G401.6 (cell line): ENCODE data around the gene PTX4.
"Not testable (repeated sequence)": the region's sequence is repeated elsewhere in the genome, so short reads cannot be mapped to it uniquely, and the experiment has no call there.

ENCODE experiments used
- FAIRE-seq: peaks from 2 replicates; lab custom pipeline; 2012; peaks lifted over from hg19 to GRCh38; lab: Jason Lieb, UNC

Gene PTX4

GRCh38 chr16:1481906-1482835, 6.6 kb downstream of the PTX4 start:
- no peak for FAIRE-seq

- not testable (repeated sequence) for FAIRE-seq
Measured at GRCh38 chr16:1478937-1479336, 9.8 kb downstream of the PTX4 start.

- FAIRE-seq = no peak
Measured at GRCh38 chr16:1477033-1477432, 11.7 kb downstream of the PTX4 start.

GRCh38 chr16:1475552-1476114, 13.1 kb downstream of the PTX4 start:
- no peak for FAIRE-seq

- no peak for FAIRE-seq
Measured at GRCh38 chr16:1474796-1475551, 13.8 kb downstream of the PTX4 start, which contains the start of gene CLCN7. CLCN7 (minus strand) TSS chr16:1475028; CDS start chr16:1474974, 54 bp downstream.

- no peak for FAIRE-seq
Measured at GRCh38 chr16:1474082-1474795, 14.5 kb downstream of the PTX4 start.

GRCh38 chr16:1472974-1473373, 15.8 kb downstream of the PTX4 start:
- FAIRE-seq = no peak

- FAIRE-seq = no peak
Measured at GRCh38 chr16:1471569-1472194, 17.1 kb downstream of the PTX4 start.

- no peak for FAIRE-seq
Measured at GRCh38 chr16:1470481-1471251, 18.1 kb downstream of the PTX4 start.

GRCh38 chr16:1469693-1470201, 19.0 kb downstream of the PTX4 start:
- no peak for FAIRE-seq

- FAIRE-seq = not testable (repeated sequence)
Measured at GRCh38 chr16:1469141-1469540, 19.6 kb downstream of the PTX4 start.

- FAIRE-seq = no peak
Measured at GRCh38 chr16:1468426-1468810, 20.3 kb downstream of the PTX4 start.

GRCh38 chr16:1466968-1467521, 21.7 kb downstream of the PTX4 start:
- FAIRE-seq = no peak

GRCh38 chr16:1466054-1466453, 22.7 kb downstream of the PTX4 start:
- no peak for FAIRE-seq

- no peak for FAIRE-seq
Measured at GRCh38 chr16:1465567-1465915, 23.2 kb downstream of the PTX4 start.

- FAIRE-seq = no peak
Measured at GRCh38 chr16:1464894-1465566, 23.7 kb downstream of the PTX4 start.

- FAIRE-seq = no peak
Measured at GRCh38 chr16:1464196-1464893, 24.4 kb downstream of the PTX4 start.

- FAIRE-seq = no peak
Measured at GRCh38 chr16:1461146-1461545, 27.6 kb downstream of the PTX4 start.

GRCh38 chr16:1460602-1461138, 28.1 kb downstream of the PTX4 start:
- FAIRE-seq = no peak
